Measurements from ENCODE around the gene SPTBN4.

SPTBN4 gene

GRCh38 chr19:40510526-40511115, 43.8 kb downstream of the SPTBN4 start:
- H3K4me3 ChIP-seq (ENCODE audit: low read depth, low read length): no peak overlapping the region
- no peak for TF ChIP-seq CTCF (IDR thresholded peaks at IDR 0.05; ENCODE audit: borderline replicate concordance, insufficient read depth, low read depth, low read length)

GRCh38 chr19:40511487-40511886, 44.7 kb downstream of the SPTBN4 start:
- H3K4me3 ChIP-seq (ENCODE audit: low read depth, low read length): no peak overlapping the region
- no peak for TF ChIP-seq CTCF (IDR thresholded peaks at IDR 0.05; ENCODE audit: borderline replicate concordance, insufficient read depth, low read depth, low read length)

- no peak for TF ChIP-seq CTCF (IDR thresholded peaks at IDR 0.05; ENCODE audit: borderline replicate concordance, insufficient read depth, low read depth, low read length)
- H3K4me3 ChIP-seq (ENCODE audit: low read depth, low read length): no peak overlapping the region
These were observed 45.3 kb downstream of the SPTBN4 start for GRCh38 chr19:40512110-40512472.

- no peak for TF ChIP-seq CTCF (IDR thresholded peaks at IDR 0.05; ENCODE audit: borderline replicate concordance, insufficient read depth, low read depth, low read length)
- no peak overlapping the region for H3K4me3 ChIP-seq (ENCODE audit: low read depth, low read length)
These were observed 45.9 kb downstream of the SPTBN4 start for GRCh38 chr19:40512473-40513344.

- no peak for TF ChIP-seq CTCF (IDR thresholded peaks at IDR 0.05; ENCODE audit: borderline replicate concordance, insufficient read depth, low read depth, low read length)
- no peak overlapping the region for H3K4me3 ChIP-seq (ENCODE audit: low read depth, low read length)
These were observed 46.5 kb downstream of the SPTBN4 start for GRCh38 chr19:40513345-40513678.

GRCh38 chr19:40513741-40514315, 47.0 kb downstream of the SPTBN4 start:
- no peak overlapping the region for H3K4me3 ChIP-seq (ENCODE audit: low read depth, low read length)
- no peak for TF ChIP-seq CTCF (IDR thresholded peaks at IDR 0.05; ENCODE audit: borderline replicate concordance, insufficient read depth, low read depth, low read length)

- TF ChIP-seq CTCF (IDR thresholded peaks at IDR 0.05; ENCODE audit: borderline replicate concordance, insufficient read depth, low read depth, low read length): no peak
- H3K4me3 ChIP-seq (ENCODE audit: low read depth, low read length): no peak overlapping the region
These were observed 50.4 kb downstream of the SPTBN4 start for GRCh38 chr19:40517248-40517647.

All from GM12875 (cell line).